Coronary artery (tissue), 2 donors: Measurements from ENCODE around the gene OAS3.

Experiments used
- DNase-seq: peaks from one replicate; pipeline ENCODE4 v3.0.0-alpha.2; 2017; ENCODE audit warnings: low spot score
- H3K27ac ChIP-seq, 2 donors: fragments of 200-600 bp; sonication (generic); one replicate each; pipeline ENCODE4 v1.5.1; 2016 to 2019
- H3K4me3 ChIP-seq: fragments of 200-600 bp; sonication (generic); 2 replicates; pipeline ENCODE4 v1.5.1; 2016; ENCODE audit warnings: mild to moderate bottlenecking, moderate library complexity
- TF ChIP-seq, protein P1 (sequence below): fragments of 200-600 bp; sonication (generic); IDR thresholded peaks from one replicate; pipeline ENCODE4 v1.5.1; 2019; ENCODE audit warnings: antibody characterized with exemption

Gene OAS3

DNA sequence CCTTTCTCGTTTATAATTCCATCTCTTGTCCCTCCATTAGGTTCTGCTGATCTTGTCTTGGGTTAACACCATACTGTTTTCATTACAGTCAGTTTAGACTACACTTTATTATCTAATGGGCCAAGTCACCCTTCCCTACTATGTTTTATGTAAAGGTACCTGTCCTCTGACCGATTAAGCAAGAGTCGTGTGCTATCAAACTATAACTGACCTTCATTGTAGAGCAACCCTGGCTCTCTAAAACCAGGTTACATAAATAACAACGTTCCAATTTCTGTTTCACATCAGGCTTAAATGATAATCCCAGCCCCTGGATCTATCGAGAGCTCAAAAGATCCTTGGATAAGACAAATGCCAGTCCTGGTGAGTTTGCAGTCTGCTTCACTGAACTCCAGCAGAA is 56.7 kb downstream of the OAS3 start:
- no peak for DNase-seq
- H3K4me3 ChIP-seq = no peak overlapping the region
- TF ChIP-seq, protein P1, sequence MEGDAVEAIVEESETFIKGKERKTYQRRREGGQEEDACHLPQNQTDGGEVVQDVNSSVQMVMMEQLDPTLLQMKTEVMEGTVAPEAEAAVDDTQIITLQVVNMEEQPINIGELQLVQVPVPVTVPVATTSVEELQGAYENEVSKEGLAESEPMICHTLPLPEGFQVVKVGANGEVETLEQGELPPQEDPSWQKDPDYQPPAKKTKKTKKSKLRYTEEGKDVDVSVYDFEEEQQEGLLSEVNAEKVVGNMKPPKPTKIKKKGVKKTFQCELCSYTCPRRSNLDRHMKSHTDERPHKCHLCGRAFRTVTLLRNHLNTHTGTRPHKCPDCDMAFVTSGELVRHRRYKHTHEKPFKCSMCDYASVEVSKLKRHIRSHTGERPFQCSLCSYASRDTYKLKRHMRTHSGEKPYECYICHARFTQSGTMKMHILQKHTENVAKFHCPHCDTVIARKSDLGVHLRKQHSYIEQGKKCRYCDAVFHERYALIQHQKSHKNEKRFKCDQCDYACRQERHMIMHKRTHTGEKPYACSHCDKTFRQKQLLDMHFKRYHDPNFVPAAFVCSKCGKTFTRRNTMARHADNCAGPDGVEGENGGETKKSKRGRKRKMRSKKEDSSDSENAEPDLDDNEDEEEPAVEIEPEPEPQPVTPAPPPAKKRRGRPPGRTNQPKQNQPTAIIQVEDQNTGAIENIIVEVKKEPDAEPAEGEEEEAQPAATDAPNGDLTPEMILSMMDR = no peak
- H3K27ac ChIP-seq = no peak overlapping the region

DNA sequence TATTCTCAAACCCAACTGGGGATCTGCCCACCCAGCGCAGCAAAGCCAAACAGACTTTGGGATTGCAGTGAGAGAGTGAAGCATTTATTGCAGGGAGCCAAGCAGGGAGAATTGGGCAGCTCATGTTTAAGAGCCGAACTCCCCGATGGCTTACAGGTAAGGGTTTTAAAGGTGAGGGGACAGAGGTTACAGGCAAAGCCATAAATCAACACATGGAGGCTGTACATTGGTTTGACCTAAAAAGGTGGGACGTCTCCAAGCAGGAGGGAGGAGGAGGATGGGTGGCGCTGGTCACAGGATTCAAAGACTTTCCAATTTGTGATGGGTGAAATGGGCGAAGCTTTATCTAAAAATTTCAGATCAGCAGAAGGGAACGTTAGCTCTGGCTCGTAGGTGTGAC is 58.2 kb downstream of the OAS3 start:
- Histone ChIP-seq H3K4me3 (no peak overlapping the region), H3K27ac (no peak overlapping the region)
- DNase-seq = no peak
- TF ChIP-seq, protein P1 = no peak

DNA sequence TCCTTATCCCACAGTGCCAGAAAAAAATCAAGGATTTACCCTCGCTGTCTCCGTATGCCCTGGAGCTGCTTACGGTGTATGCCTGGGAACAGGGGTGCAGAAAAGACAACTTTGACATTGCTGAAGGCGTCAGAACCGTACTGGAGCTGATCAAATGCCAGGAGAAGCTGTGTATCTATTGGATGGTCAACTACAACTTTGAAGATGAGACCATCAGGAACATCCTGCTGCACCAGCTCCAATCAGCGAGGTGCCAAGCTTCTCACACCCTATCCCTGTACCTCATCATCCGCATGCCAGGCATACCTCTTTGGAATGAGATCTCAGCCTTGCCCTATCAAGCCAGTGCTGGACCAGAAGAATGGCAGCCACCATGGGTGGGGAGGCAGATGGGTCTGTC is 59.2 kb downstream of the OAS3 start:
- Histone ChIP-seq H3K27ac (no peak overlapping the region), H3K4me3 (no peak overlapping the region)
- TF ChIP-seq, protein P1 = no peak
- no peak for DNase-seq

- no peak overlapping the region for H3K27ac ChIP-seq
- TF ChIP-seq, protein P1 = no peak
- DNase-seq = no peak
- no peak overlapping the region for H3K4me3 ChIP-seq
Observed at GRCh38 chr12:112998987-112999767, 60.9 kb downstream of the OAS3 start.

DNA sequence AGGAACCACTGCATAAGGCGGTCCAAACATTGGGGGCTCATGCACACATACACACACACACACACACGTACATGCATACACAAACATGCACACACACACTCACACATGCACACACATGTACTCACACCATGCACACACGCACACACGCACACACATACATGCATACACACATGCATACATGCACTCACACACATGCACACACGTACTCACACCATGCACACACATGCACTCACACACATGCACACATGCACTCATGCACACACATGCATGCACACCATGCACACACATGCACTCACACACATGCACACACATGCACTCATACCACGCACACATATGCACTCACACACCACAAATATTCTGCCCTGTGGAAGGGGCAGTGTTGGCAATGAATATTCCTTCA is 62.2 kb downstream of the OAS3 start:
- Histone ChIP-seq H3K27ac (no peak overlapping the region), H3K4me3 (no peak overlapping the region)
- DNase-seq = no peak
- TF ChIP-seq, protein P1 = no peak

- Histone ChIP-seq H3K27ac (no peak overlapping the region), H3K4me3 (no peak overlapping the region)
- TF ChIP-seq, protein P1 = no peak
- DNase-seq = no peak
Observed at GRCh38 chr12:113002155-113002554, 63.9 kb downstream of the OAS3 start.

DNA sequence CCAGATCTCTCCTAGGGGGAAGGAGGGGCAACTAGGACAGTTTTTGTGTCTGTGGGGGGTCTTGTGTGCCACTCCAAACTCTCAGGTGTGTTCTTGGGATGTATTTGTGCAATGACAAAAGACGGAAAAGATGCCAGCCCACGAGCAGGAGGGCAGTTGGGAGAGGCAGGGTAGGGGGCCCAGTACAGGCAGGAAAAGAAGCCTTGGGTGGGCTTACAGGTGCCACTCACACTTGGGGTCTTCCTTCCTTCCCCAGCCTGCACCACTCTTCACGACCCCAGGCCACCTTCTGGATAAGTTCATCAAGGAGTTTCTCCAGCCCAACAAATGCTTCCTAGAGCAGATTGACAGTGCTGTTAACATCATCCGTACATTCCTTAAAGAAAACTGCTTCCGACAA is 64.4 kb downstream of the OAS3 start:
- no peak for DNase-seq
- Histone ChIP-seq H3K27ac (no peak overlapping the region), H3K4me3 (no peak overlapping the region)
- TF ChIP-seq, protein P1 = no peak
